ENCODE data around the gene THBD. TPM values are rescaled to one million over a fixed set of nuclear protein-coding genes. Genes with fewer than 3 reads are reported as not detected.

The THBD gene
- total RNA-seq, 4 donors from 2014 or later: 39.7 to 329 (median 241) TPM

GRCh38 chr20:23058240-23058639 lies 8.8 kb upstream of the THBD start:
- no peak overlapping the region for H3K27ac ChIP-seq
- H3K9me3 ChIP-seq: no peaks in the 10 kb centered on the region
- no peaks in the 10 kb centered on the region for H3K36me3 ChIP-seq
- peaks cover 17% of the 10 kb centered on the region for H3K4me1 ChIP-seq
- no peak overlapping the region for H3K4me3 ChIP-seq
- no peak for DNase-seq (ENCODE audit: low spot score in 2 of 2)
- 75% methylated on average over 1 of the region's 1 CpG for WGBS
- no peaks in the 10 kb centered on the region for H3K27me3 ChIP-seq
- TF ChIP-seq CTCF (IDR thresholded peaks at IDR 0.05) (no peak), POLR2AphosphoS5 (IDR thresholded peaks at IDR 0.05) (no peak), POLR2A (IDR thresholded peaks at IDR 0.05) (no peak), EP300 (IDR thresholded peaks at IDR 0.05) (no peak)

GRCh38 chr20:23052904-23053303 lies 3.4 kb upstream of the THBD start:
- H3K27me3 ChIP-seq: peaks cover 15% of the 10 kb centered on the region
- peaks cover 43% of the 10 kb centered on the region for H3K4me1 ChIP-seq
- WGBS: 91% methylated on average over 5 of the region's 5 CpGs
- no peaks in the 10 kb centered on the region for H3K36me3 ChIP-seq
- H3K4me3 ChIP-seq: no peak overlapping the region
- TF ChIP-seq CTCF (IDR thresholded peaks at IDR 0.05) (no peak), POLR2A (IDR thresholded peaks at IDR 0.05) (no peak), EP300 (IDR thresholded peaks at IDR 0.05) (no peak)
- H3K27ac ChIP-seq: no peak overlapping the region
- no peak for DNase-seq (ENCODE audit: low spot score in 2 of 2)
- no peaks in the 10 kb centered on the region for H3K9me3 ChIP-seq

GRCh38 chr20:23050847-23051627 lies 1.6 kb upstream of the THBD start:
- Histone ChIP-seq H3K4me1 (peaks cover 61% of the 10 kb centered on the region), H3K36me3 (no peaks in the 10 kb centered on the region), H3K27ac (peak overlapping the region; percentile 95), H3K9me3 (no peaks in the 10 kb centered on the region), H3K27me3 (peaks cover 25% of the 10 kb centered on the region), H3K4me3 (peak overlapping the region; percentile 69)
- DNase-seq (ENCODE audit: low spot score in 2 of 2): peak; percentile 87
- TF ChIP-seq CTCF (IDR thresholded peaks at IDR 0.05) (peak; percentile 61 to 63), POLR2A (IDR thresholded peaks at IDR 0.05) (no peak)
- 20% methylated on average over 29 of the region's 46 CpGs for WGBS

- peak overlapping the region; percentile 95 for H3K27ac ChIP-seq
- peak; percentile 83 to 88 for DNase-seq (ENCODE audit: low spot score in 2 of 2)
- no peaks in the 10 kb centered on the region for H3K36me3 ChIP-seq
- peaks cover 25% of the 10 kb centered on the region for H3K27me3 ChIP-seq
- peaks cover 69% of the 10 kb centered on the region for H3K4me1 ChIP-seq
- no peaks in the 10 kb centered on the region for H3K9me3 ChIP-seq
- TF ChIP-seq CTCF (IDR thresholded peaks at IDR 0.05) (no peak), POLR2A (IDR thresholded peaks at IDR 0.05) (no peak), EP300 (IDR thresholded peaks at IDR 0.05) (no peak), POLR2AphosphoS5 (IDR thresholded peaks at IDR 0.05) (no peak)
- whole genome bisulfite sequencing: 0% methylated on average over 23 of the region's 48 CpGs
- H3K4me3 ChIP-seq: peak overlapping the region; percentile 69
These were observed 785 bp upstream of the THBD start for GRCh38 chr20:23050076-23050838.
